Calu3 (cell line): ENCODE data around the gene NAIF1. TPM values are rescaled to one million over a fixed set of nuclear protein-coding genes. Genes with fewer than 3 reads are reported as not detected.

ENCODE experiments used
- BruUV-seq: library from RNA; stranded (reverse); fragments of 400-500 nt; replicated peaks from 2 replicates; lab custom pipeline; 2021; lab: Mats Ljungman, UMichigan
- CTCF ChIA-PET: fragments of 300-600 bp; sonication (Branson Sonifier 250); formaldehyde crosslinking; loops from one replicate; lab custom pipeline; 2022; ENCODE audit warnings: antibody characterized with exemption; lab: Charles Lee
- DNase-seq: peaks from one replicate; pipeline ENCODE4 v3.0.0; 2022
- H3K27ac Mint-ChIP-seq: one replicate; pipeline ENCODE4 v1.8.0; 2022; ENCODE audit warnings: mixed read lengths; ENCODE audit not compliant: unreplicated experiment
- H3K27me3 Mint-ChIP-seq: one replicate; pipeline ENCODE4 v1.8.0; 2022; ENCODE audit warnings: mixed read lengths; ENCODE audit not compliant: unreplicated experiment
- H3K36me3 Mint-ChIP-seq: one replicate; pipeline ENCODE4 v1.8.0; 2022; ENCODE audit warnings: mild to moderate bottlenecking, moderate library complexity, mixed read lengths; ENCODE audit not compliant: insufficient read depth, unreplicated experiment
- H3K4me1 Mint-ChIP-seq: one replicate; pipeline ENCODE4 v1.8.0; 2022; ENCODE audit warnings: mild to moderate bottlenecking, low read depth, mixed read lengths; ENCODE audit not compliant: unreplicated experiment
- H3K4me3 Mint-ChIP-seq: one replicate; pipeline ENCODE4 v1.8.0; 2022; ENCODE audit warnings: mild to moderate bottlenecking, low read depth, moderate library complexity, mixed read lengths; ENCODE audit not compliant: unreplicated experiment
- H3K9me3 Mint-ChIP-seq: one replicate; pipeline ENCODE4 v1.8.0; 2022; ENCODE audit warnings: low read depth, mixed read lengths; ENCODE audit not compliant: unreplicated experiment
- CTCF ChIP-seq: fragments of 200-600 bp; IDR thresholded peaks from one replicate; pipeline ENCODE4 v1.8.0; 2022; ENCODE audit warnings: antibody characterized with exemption; ENCODE audit not compliant: unreplicated experiment
- intact Hi-C: fragments of 100-400 bp; cut with micrococcal nuclease; formaldehyde crosslinking; loops from one replicate; pipeline ENCODE4 v1.10.0; 2022; ENCODE audit not compliant: unreplicated experiment
- total RNA-seq: library from RNA; stranded (reverse); gene quantifications from 2 replicates; pipeline ENCODE4 v1.2.3, GENCODE V29; 2022

Gene NAIF1
- total RNA-seq, 1 experiment from 2014 or later: 9.0 TPM

- intact Hi-C loops: no loop called here
- CTCF ChIA-PET: interaction anchor here (0.7 kb wide), 1 partner anchor 15 kb away, joined by 4 read pairs; no protein-coding TSS in a partner anchor
- no peak for TF ChIP-seq CTCF
- no TSS peak for BruUV-seq
- Mint-ChIP-seq H3K4me3 (no peak overlapping the region), H3K27ac (peak overlapping the region; percentile 71), H3K27me3 (no peaks in the 10 kb centered on the region), H3K36me3 (peaks cover 29% of the 10 kb centered on the region), H3K4me1 (peaks cover 32% of the 10 kb centered on the region), H3K9me3 (no peaks in the 10 kb centered on the region)
- no peak for DNase-seq
Measured at GRCh38 chr9:128054087-128054486, 13.0 kb downstream of the NAIF1 start.

DNA sequence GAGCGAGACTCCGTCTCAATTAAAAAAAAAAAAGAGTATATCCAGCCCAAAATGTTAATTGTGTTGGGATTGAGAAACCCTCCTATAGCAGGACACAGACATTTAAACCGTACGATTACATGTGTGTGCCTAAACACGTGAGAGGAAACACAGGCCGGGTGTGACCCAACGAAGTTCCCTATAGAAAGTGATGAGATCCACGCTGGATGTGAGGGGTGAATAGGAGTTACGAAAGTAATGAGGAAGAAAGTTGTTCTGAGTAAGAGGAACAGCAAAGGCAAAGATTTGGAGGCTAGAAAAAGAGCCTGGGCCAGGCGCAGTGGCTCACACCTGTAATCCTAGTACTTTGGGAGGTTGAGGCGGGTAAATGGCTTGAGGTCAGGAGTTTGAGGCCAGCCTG, 13.6 kb downstream of the NAIF1 start:
- CTCF ChIA-PET: no interaction called here
- peak overlapping the region; percentile 71 for H3K27ac Mint-ChIP-seq
- no peaks in the 10 kb centered on the region for H3K27me3 Mint-ChIP-seq
- H3K4me3 Mint-ChIP-seq: no peak overlapping the region
- no peaks in the 10 kb centered on the region for H3K9me3 Mint-ChIP-seq
- H3K36me3 Mint-ChIP-seq: peaks cover 29% of the 10 kb centered on the region
- no peak for TF ChIP-seq CTCF
- intact Hi-C loops: no loop called here
- no TSS peak for BruUV-seq
- no peak for DNase-seq
- peaks cover 32% of the 10 kb centered on the region for H3K4me1 Mint-ChIP-seq

- no peaks in the 10 kb centered on the region for H3K9me3 Mint-ChIP-seq
- TSS peak; percentile 76 for BruUV-seq
- peaks cover 29% of the 10 kb centered on the region for H3K36me3 Mint-ChIP-seq
- CTCF ChIA-PET: interaction anchor here (0.5 to 1.6 kb wide), 9 partner anchors 9 to 66 kb away, joined by 3 to 13 read pairs (median 4); partner anchors contain the start of gene NAIF1
- H3K27ac Mint-ChIP-seq: peak overlapping the region; percentile 58
- H3K4me1 Mint-ChIP-seq: peaks cover 27% of the 10 kb centered on the region
- no peaks in the 10 kb centered on the region for H3K27me3 Mint-ChIP-seq
- intact Hi-C loops: no loop called here
- peak; percentile 84 for DNase-seq
- TF ChIP-seq CTCF: no peak
- H3K4me3 Mint-ChIP-seq: no peak overlapping the region
Measured at GRCh38 chr9:128051932-128052709, 15.0 kb downstream of the NAIF1 start.

GRCh38 chr9:128049843-128050242, 17.3 kb downstream of the NAIF1 start:
- TF ChIP-seq CTCF: no peak
- peak overlapping the region; percentile 13 for H3K27ac Mint-ChIP-seq
- peaks cover 25% of the 10 kb centered on the region for H3K4me1 Mint-ChIP-seq
- CTCF ChIA-PET: no interaction called here
- no peak for DNase-seq
- no peak overlapping the region for H3K4me3 Mint-ChIP-seq
- H3K36me3 Mint-ChIP-seq: peaks cover 29% of the 10 kb centered on the region
- no TSS peak for BruUV-seq
- H3K9me3 Mint-ChIP-seq: no peaks in the 10 kb centered on the region
- H3K27me3 Mint-ChIP-seq: no peaks in the 10 kb centered on the region
- intact Hi-C loops: no loop called here
